HG02885 (cell line): ENCODE results near the gene PRCP.
"Not testable (repeated sequence)": the region's sequence is repeated elsewhere in the genome, so short reads cannot be mapped to it uniquely, and the experiment has no call there.

Experiments
- ATAC-seq: cut with Tn5 transposase; IDR thresholded peaks from one replicate; pipeline ENCODE4 v1.9.1; 2021; ENCODE audit warnings: mild to moderate bottlenecking; ENCODE audit not compliant: unreplicated experiment, poor library complexity

The PRCP gene

DNA sequence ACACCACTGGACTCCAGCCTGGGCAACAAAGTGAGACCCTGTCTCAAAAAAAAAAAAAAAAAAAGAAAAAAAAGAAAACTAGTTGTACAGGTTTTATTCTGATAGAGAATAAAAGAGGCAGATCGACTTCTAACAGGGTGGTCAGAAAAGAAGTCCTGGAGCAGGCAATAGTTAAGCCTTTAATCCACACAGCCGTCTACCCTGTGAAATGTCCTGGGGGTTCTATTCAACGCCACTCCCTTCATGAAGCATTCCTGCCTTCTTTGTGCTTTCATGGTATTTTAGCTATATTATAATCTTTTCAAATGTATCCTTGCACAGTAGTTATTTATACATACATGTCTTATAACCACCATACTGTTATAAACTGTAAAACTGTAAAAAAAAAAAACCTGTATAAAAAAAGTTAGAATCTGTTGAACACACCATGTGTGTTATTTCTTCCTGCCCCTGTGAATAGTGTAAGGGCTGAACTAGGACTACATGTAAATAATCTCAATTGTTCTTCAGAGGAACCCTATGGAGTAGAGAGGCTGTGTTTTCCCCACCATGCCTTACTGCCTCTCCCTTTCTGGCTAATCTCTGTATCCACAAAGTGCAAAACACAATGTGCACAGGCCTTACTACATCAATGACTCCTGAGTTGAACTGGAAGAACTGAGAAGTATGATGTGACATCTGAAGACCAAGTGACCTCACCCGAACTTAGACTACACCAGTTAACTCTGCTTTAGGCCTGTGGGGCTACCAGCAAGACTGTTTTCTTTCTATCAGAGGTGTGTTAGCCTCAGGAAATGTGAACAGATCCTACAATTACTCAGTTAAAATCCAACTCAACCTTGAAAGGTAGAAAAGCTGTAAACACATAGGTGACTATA is 25.3 kb downstream of the PRCP start:
- no peak for ATAC-seq

DNA sequence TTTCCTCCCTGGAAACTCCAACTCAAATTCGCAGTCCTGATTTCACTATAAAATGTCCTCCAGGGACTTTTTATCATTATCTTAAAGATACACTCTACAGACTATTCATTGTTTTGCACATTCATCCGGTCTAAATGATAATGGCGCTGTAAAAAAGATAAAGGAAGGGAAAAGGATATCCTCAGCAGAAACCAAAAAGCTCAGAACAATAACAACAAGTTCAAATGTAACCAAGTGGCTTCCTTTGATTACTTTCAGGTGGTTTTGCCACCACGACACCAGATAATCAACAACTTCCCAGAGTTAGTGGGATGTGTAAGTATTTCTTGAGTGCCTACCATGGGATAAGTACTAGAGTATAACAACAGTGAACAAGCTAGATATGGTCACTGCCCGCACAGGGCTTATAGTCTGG is 26.3 kb downstream of the PRCP start:
- no peak for ATAC-seq

DNA sequence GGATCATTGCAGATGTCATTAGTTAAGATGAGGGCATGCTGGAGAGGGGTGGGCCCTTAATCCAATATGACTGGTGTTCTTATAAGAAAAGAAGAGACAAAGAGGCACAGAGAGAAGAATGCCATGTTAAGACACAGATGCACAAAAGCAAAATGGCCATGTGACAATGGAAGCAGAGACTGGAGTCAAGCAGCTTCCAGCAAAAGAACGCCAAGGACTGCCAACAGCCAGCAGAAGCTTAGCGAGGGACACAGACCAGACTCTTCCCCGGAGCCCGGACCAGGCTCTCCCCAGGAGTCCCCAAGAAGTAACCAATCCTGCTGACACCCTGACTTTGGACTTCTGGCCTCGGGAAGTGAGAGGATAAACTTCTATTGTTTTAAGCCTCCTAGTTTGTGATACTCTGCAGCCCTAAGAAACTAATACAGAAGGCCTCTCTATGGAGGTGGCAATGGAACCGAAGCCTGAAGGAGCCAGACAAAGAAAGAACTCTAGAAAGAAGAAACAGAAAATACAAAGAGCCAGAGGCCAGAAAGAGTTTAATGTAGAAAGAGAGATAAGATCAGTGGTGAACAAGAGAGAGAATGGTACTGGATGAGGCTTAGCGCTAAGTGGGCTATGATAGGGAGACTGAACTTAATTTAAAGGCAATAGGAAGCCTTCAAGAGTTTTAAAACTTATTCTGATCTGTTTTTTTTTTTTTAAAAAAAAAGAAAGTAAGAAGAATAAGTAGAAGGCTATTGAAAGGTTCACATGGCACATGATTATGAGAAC is 27.7 kb downstream of the PRCP start:
- no peak for ATAC-seq

DNA sequence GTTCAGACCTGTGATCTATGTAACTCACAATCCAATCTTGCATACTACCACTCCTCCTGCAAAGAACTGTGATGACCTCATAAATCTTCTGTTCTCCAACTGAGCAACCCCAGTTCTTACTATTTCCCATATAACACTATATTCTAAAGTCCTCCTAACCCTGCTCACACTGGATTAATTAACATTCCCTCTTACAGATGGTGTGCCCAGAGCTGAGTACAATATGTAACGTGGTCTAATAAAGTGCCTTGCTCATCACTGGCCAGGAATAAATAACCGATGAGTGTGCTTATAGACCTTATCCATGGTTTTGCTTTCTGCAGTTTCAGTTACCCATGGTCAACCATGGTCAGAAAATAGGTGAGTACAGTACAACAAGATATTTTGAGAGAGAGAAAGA is 28.6 kb downstream of the PRCP start:
- ATAC-seq = no peak

DNA sequence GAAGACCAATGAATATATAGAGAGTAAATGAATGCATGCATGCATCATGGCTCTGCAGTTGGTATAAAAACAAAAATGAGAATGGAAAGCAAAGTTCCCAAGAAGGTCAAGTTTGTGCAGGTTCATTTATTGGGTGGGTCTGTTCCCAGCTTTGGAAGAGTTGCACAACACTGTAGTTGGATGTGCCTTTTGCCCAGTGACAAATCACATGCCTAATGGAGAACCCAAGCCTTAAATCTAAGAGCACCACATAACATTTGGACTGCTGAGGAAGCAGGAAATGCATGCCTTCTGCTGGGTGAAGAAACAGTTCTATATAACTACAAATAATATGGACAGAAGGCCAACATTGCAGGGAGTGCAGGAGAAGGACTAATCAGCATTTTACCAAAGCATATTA is 30.6 kb downstream of the PRCP start:
- no peak for ATAC-seq

DNA sequence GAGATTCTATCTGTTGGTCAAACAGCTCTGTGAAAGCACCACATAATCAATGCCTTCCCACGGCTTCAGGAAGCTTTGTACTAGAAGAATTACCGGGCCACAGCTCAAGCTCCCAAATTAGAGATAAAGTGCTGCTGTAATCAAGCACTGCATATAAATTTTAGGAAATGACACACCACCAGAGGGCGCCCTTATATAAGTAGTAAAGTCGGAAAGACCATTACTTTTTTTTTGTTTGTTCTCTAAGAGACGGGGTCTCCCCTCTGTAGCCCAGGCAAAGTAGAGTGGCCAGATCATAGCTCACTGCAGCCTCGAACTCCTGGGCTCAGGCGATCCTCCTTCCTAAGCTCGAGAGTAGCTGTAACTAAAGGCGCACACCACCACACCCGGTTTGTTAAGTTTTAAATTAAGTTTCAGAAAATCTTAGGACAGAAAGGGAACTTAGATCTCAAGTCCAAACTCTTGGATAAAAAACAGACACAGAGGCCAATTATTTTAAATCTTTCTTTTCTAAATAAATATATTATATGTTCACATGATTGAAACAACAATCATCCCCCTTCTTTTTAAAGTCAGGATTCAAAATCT is 32.6 kb downstream of the PRCP start:
- peak; percentile 62 for ATAC-seq

DNA sequence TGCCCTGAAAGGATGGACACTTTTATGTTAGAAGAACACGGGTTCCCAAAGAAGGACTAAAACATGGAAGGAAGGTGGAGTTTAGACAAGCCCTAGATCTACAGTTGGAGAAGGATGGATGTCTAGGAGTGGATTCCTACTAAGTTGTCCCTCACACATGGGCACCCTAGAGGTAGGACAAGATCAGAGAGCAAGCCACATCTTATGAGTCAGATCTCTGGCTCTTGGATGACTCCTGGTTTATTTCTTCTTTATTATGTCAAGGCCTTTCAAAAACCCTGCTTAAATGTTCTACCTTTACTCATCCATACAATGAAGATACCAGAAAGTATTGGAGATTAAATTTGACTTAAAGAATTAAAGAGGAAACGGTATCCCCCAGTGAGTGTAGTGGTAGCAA is 34.4 kb downstream of the PRCP start:
- no peak for ATAC-seq

DNA sequence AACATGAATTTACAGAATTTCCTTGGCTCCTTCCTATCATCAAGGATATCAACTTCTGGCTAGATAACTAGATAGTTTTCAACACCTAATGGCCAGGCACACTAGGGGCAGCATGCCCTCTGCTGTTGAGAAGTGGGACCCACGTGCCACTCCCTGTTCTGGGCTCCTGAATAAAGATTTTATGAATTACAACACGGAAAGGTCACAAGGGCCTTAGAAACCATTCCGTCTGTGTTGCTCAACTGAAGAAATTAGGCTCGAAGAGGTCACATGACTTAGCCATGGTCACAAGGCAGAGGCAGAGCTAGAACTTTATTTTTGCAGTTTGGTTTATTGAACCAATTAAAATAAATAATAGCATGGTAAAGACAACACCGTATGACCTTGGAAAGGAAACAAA is 36.0 kb downstream of the PRCP start:
- ATAC-seq = peak; percentile 66

DNA sequence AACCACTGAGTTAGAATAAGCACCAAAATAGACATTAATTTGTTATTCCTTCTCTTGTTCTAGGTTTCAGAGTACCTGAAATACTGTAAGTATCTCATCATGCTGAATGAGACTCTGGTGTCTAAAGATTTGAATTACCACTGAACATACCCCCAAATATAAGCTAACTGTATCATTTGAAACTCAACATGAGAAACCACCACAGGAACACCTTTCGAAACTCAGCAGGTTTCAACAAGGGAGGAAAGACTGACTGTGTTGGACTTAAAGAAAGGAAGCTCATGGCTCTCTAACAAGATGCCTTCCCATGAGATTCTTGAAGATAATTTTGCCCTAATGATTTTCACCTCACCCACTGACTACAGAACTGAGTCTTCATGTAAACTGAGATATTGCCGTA is 37.0 kb downstream of the PRCP start:
- ATAC-seq = no peak

DNA sequence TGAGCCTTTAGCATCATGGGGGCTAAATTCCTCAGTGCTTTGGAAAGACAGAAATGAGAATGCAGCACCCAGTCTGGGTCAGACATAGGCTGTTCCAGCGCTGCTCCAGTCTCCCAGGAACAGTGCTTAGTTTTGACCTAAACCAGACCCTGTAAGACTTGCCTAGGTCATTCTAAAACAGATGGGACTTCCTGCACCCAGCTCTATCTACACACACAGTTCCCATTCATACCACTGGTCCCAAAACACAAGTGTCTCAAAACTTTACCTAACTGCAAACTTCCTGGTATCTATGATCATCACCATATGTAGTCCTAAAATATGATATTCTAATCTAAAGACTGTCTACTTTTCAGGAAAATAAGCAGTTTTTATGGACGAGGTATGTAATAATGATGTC is 37.9 kb downstream of the PRCP start:
- no peak for ATAC-seq

DNA sequence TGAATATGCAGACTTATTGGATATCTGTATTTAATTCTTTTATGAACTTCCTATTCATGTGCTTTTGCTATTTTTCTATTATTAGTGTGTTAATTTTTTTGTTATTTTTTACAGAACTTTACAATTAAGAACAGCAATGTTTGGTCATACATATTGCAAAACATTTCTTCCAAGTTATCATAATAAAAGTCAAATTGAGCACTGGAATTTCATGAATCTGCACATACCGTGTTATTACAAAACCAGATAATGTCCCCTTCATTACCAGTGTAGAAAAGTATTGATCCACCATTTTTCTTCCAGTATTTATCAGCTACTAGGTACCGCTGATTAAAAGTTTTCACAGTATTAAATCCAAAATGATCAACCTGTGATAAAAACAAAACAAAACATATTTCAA is 40.5 kb downstream of the PRCP start:
- no peak for ATAC-seq

DNA sequence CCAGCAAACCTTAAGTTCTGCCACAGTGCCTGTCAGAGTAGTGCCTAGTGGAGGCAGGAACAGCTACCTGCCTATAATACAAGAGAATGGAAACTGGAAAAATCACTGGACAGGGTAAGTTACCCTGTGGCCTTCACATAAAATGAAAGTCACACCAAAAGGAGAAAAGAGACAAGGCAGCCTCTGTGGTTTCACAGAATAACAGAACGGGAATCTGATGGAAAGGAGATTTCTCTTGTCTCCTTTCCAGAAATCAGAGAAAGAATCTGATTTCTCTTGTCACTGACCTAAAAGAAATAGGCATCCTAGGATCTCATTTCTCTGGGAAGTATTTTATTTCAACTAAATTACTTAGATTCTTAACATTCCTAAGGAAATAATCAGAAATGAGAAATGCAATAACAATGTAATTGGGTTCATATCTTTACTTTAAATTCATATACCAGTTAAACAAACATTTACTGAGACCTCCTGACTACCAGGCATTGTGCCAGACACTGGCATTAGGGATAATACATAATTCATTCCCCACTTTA is 41.6 kb downstream of the PRCP start:
- no peak for ATAC-seq

DNA sequence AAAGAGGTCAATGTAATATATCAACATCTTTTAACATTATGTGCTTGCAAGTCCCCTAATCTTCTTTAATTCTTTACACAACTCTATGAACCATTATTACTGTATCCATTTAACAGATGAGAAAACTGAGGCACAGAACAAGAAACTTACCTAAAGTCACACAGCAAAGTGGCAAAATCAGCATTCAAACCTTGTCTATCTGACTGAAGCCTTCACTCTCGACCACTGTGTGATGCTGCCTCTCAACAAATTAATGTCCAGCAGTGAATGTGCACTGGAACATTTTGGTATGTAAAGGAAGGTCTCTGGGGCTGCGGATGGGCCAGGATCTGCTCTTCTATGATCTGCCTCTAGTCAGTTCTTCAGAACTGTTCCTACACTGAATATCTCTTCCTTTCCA is 42.1 kb downstream of the PRCP start:
- ATAC-seq = no peak

DNA sequence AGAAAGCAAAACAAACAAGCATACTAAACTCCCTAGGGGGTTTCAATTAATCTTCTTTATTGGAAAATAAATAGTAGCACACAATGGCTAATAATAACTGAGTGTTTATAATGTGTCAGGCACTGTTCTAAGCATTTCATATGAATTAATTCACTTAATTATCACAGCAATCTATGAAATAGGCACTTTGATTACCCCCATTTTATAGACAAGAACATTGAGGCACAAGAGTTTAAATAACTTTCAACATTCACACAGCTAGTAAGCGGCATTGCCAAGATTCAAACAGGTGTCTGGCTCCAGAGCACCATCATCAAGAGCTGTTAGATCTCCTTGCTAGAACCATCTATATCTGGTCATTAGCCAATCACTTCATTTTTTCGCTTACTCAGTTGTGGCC is 43.1 kb downstream of the PRCP start:
- no peak for ATAC-seq

DNA sequence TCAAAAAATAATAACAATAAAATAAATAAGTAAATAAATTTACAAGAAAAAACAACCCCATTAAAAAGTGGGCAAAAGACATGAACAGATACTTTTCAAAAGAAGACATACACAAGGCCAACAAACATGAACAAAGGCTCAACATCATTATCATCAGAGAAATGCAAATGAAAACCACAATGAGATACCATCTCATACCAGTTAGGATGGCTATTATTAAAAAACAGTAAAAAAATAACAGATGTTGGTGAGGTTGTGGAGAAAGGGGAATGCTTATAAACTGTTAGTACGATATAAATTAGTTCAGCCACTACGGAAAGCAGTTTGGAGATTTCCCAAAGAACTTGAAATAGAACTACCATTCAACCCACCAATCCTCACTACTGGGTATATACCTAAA is 44.6 kb downstream of the PRCP start:
- no peak for ATAC-seq

DNA sequence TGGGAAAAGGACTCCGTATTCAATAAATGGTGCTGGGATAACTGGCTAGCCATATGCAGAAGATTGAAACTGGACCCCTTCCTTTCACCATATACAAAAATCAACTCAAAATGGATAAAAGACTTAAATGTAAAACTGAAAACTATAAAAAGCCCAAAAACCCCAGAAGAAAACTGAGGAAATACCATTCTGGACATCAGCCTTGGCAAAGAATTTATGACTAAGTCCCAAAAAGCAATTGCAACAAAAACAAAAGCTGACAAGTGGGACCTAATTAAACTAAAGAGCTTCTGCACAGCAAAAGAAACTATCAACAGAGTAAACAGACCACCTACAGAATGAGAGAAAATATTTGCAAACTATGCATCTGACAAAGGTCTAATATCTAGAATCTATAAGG is 45.3 kb downstream of the PRCP start:
- not testable (repeated sequence) for ATAC-seq

DNA sequence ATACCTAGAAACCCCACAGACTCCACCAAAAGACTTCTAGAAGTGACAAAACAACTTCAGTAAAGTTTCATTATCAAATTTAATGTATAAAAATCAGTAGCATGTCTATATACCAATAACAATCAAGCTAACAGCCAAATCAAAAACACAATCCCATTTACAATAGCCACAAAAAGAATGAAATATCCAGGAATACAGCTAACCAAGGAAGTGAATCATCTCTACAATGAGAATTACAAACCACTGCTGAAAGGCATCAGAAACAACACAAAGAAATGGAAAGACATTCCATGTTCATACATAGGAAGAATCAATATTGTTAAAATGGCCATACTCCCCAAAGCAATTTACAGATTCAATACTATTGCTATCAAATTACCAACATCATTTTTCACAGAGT is 46.0 kb downstream of the PRCP start:
- ATAC-seq = no peak

DNA sequence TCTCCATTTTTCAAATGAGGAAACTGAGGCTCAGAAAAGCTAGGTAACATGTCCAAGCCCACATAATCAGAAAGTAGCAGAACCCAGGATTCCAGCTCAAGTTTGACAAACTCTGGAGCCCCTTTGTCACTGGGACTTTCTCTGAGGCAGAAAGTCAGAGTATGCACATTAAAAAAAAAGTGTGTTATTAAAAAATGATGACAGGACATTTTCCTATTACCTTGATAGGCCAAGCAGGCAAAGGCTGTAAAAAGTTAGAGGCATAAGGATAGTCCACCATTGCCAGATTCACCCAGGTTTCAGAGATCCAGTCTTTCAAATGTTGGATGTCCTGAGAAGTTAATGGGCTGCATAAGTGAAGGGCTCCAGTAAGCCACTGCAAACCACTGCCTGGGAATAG is 51.4 kb downstream of the PRCP start:
- ATAC-seq = no peak

DNA sequence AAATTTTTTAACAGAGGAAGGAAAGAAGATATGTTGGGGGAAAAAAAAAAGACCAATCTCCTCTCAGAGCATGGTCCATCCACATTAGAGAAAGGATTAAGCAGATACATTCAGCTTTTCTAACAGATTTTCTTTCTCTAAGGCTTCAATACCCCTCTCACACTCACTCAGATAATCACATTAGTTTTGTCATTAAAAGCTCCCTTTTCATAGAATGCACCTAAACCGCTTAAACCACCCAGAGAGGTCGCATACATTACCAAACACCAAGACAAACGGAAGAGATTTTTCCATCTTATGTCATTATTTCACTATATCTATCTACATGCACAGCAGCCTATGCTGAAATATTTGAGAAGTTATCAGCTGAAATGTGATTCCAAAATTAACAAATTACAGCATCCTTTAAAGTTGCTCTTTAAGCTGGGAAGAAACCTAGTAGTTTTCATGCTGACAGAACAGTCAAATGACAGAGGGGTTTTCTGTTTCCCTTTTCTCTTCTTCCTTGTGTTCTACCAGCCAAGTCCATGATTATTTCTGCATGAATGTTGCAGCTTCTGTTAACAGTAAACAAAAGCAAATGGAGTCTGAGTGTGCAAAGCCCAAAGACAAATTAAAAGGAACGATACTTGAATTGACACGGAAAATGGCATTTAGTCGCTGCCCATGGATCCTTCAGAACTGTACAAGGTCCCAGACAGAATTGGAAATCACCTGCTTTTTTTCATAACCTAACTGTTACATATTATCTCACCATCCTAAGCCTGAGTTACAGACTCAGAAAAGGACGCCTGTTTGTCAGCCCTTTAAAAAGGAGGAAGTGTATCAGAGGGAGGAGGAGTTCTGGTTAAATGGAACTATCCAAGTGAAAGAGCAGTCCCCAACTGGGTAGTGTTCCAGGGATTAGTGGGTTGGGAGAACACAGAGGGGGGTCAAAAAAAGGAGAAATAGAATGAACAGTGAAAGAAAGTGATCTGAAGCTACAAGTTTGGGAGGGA is 54.6 kb downstream of the PRCP start:
- no peak for ATAC-seq
